Liver (tissue), 9 donors: ENCODE measurements around the gene SEZ6. TPM values are rescaled to one million over a fixed set of nuclear protein-coding genes. Genes with fewer than 3 reads are reported as not detected.

ENCODE experiments used
- DNase-seq: peaks from one replicate; pipeline ENCODE4 v3.0.0-alpha.2; 2017; ENCODE audit warnings: low spot score
- H3K27ac ChIP-seq, 2 donors: one replicate each; pipeline ENCODE4 v1.7.0; 2013; ENCODE audit warnings: inconsistent platforms in 2 of 2, low read length in 2 of 2, control low read depth in 1 of 2, low read depth in 1 of 2, mild to moderate bottlenecking in 1 of 2
- H3K27me3 ChIP-seq, 4 donors: one replicate each; pipeline versions ENCODE4 v1.6.1 to v1.7.0; 2013; ENCODE audit warnings: low read length in 3 of 4, inconsistent platforms in 1 of 4, mild to moderate bottlenecking in 1 of 4, moderate library complexity in 1 of 4; ENCODE audit not compliant: control insufficient read depth in 4 of 4, insufficient read depth in 4 of 4
- H3K36me3 ChIP-seq, 4 donors: one replicate each; pipeline versions ENCODE4 v1.6.1 to v1.7.0; 2013; ENCODE audit warnings: low read length in 3 of 4, mild to moderate bottlenecking in 3 of 4, low read depth in 1 of 4, moderate library complexity in 1 of 4; ENCODE audit not compliant: control insufficient read depth in 4 of 4, insufficient read depth in 3 of 4
- H3K4me1 ChIP-seq, 4 donors: one replicate each; pipeline versions ENCODE4 v1.6.1 to v1.7.0; 2013; ENCODE audit warnings: low read length in 3 of 4, mild to moderate bottlenecking in 3 of 4, moderate library complexity in 1 of 4; ENCODE audit not compliant: control insufficient read depth in 4 of 4, insufficient read depth in 4 of 4
- H3K4me3 ChIP-seq, 3 donors: one replicate each; pipeline versions ENCODE4 v1.6.1 to v1.7.0; 2013; ENCODE audit warnings: low read length in 3 of 3, control low read depth in 1 of 3, low read depth in 1 of 3, mild to moderate bottlenecking in 1 of 3
- H3K9ac ChIP-seq, 2 donors: one replicate each; pipeline ENCODE4 v1.7.0; 2013; ENCODE audit warnings: low read length in 2 of 2, mild to moderate bottlenecking in 2 of 2, moderate library complexity in 2 of 2, control low read depth in 1 of 2, low read depth in 1 of 2
- H3K9me3 ChIP-seq, 4 donors: one replicate each; pipeline versions ENCODE4 v1.6.1 to v1.7.0; 2013; ENCODE audit warnings: low read length in 3 of 4; ENCODE audit not compliant: control insufficient read depth in 4 of 4
- EGR1 ChIP-seq, 2 donors: IDR thresholded peaks; 2 replicates each; pipeline ENCODE4 v1.6.1; 2016 to 2018; ENCODE audit warnings: antibody characterized with exemption in 2 of 2, low read depth in 2 of 2
- FOXA1 ChIP-seq: IDR thresholded peaks from 2 replicates; pipeline ENCODE4 v1.6.1; 2016; ENCODE audit warnings: antibody characterized with exemption
- FOXA2 ChIP-seq: IDR thresholded peaks from 2 replicates; pipeline ENCODE4 v1.6.1; 2016; ENCODE audit warnings: antibody characterized with exemption
- GABPA ChIP-seq, 2 donors: IDR thresholded peaks in 1 of 2; conservative IDR thresholded peaks in 1 of 2; 2 replicates each; pipeline ENCODE4 v1.6.1; 2016; ENCODE audit warnings: antibody characterized with exemption in 2 of 2, mild to moderate bottlenecking in 1 of 2, moderate library complexity in 1 of 2
- HNF4A ChIP-seq, 2 donors: conservative IDR thresholded peaks; 2 replicates each; pipeline ENCODE4 v1.6.1; 2016; ENCODE audit warnings: antibody characterized with exemption in 2 of 2, mild to moderate bottlenecking in 2 of 2
- HNF4G ChIP-seq: IDR thresholded peaks from 2 replicates; pipeline ENCODE4 v1.6.1; 2016; ENCODE audit warnings: antibody characterized with exemption
- JUND ChIP-seq, 2 donors: IDR thresholded peaks; 2 replicates each; pipeline ENCODE4 v1.6.1; 2016; ENCODE audit warnings: antibody characterized with exemption in 2 of 2
- NR2F2 ChIP-seq: IDR thresholded peaks from 2 replicates; pipeline ENCODE4 v1.6.1; 2016; ENCODE audit warnings: antibody characterized with exemption
- RAD21 ChIP-seq, 2 donors: IDR thresholded peaks; 2 replicates each; pipeline ENCODE4 v1.6.1; 2016; ENCODE audit warnings: antibody characterized with exemption in 2 of 2, mild to moderate bottlenecking in 2 of 2
- RXRA ChIP-seq, 2 donors: IDR thresholded peaks; 2 replicates each; pipeline ENCODE4 v1.6.1; 2017 to 2018; ENCODE audit warnings: antibody characterized with exemption in 2 of 2, mild to moderate bottlenecking in 1 of 2
- SP1 ChIP-seq: IDR thresholded peaks from 2 replicates; pipeline ENCODE4 v1.6.1; 2018; ENCODE audit warnings: antibody characterized with exemption, mild to moderate bottlenecking
- TAF1 ChIP-seq: conservative IDR thresholded peaks from 2 replicates; pipeline ENCODE4 v1.6.1; 2016; ENCODE audit warnings: antibody characterized with exemption, mild to moderate bottlenecking
- YY1 ChIP-seq: IDR thresholded peaks from 2 replicates; pipeline ENCODE4 v1.6.1; 2016; ENCODE audit warnings: antibody characterized with exemption, mild to moderate bottlenecking
- WGBS: extraction: QIAGEN DNeasy Blood & Tissue Kit; methylation state at CpG from one replicate; pipeline ENCODE4 v1.1.7; 2013; 5-methylcytosine and 5-hydroxymethylcytosine counted together
- polyA plus RNA-seq, 2 donors: library from polyadenylated mRNA; stranded (reverse) in 1 of 2; unstranded in 1 of 2; fragments of 200-250 nt in 1 of 2; fragments of >200 nt in 1 of 2; fragmentation: Nextera tagmentation in 1 of 2; extraction: Ambion mirVana in 1 of 2; gene quantifications; one replicate each; pipeline versions ENCODE4 v1.2.1 to v1.2.3, GENCODE V29; 2013 to 2015
- total RNA-seq, 2 donors: library from RNA; depleted of rRNA; stranded (reverse); fragments of >200 nt; gene quantifications; one replicate each; pipeline ENCODE4 v1.2.3, GENCODE V29; 2014
- TF ChIP-seq, protein P1 (sequence below): IDR thresholded peaks from 2 replicates; pipeline ENCODE4 v1.6.1; 2016; ENCODE audit warnings: antibody characterized with exemption
- TF ChIP-seq, protein P2 (sequence below): IDR thresholded peaks from 2 replicates; pipeline ENCODE4 v1.6.1; 2016; ENCODE audit warnings: antibody characterized with exemption
- TF ChIP-seq, protein P3 (sequence below): IDR thresholded peaks from 2 replicates; pipeline ENCODE4 v1.6.1; 2016; ENCODE audit warnings: antibody characterized with exemption, mild to moderate bottlenecking
- TF ChIP-seq, protein P4 (sequence below): IDR thresholded peaks from 2 replicates; pipeline ENCODE4 v1.6.1; 2016; ENCODE audit warnings: antibody characterized with exemption
- TF ChIP-seq, protein P5 (sequence below): fragments of 150-350 bp; IDR thresholded peaks from 2 replicates; pipeline ENCODE4 v1.5.1; 2017; ENCODE audit warnings: improper control_type of control experiment, low read depth, low read length; ENCODE audit not compliant: missing input control
- donor health status: healthy.
- donor health status: healthy.
- donor health status: healthy.
- donor health status: healthy.
- donor health status: healthy.

Gene SEZ6
- total and polyA plus RNA-seq, 4 donors = 0.39 TPM; not detected in 3

DNA sequence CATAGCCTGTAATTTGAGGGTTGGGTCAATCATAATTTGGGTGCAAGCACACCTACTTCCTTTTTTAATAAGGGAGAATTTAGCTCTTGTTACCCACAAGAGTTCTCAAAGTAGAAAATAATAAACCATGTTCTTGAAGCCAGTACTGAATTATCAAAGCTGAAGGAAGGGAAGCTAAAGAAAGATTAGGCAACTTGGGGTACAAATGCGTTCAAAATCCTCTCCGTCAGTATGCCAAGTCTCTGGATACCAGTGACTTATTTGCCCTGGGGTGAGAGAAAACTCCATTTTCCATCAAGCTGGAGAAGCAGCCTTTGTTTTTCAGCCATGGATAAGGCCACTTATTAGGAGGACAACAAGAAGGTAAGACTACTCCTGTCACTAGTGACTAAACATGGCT, 79.5 kb downstream of the SEZ6 start:
- Histone ChIP-seq H3K9ac (no peak overlapping the region), H3K4me3 (no peak overlapping the region), H3K4me1 (peaks cover 0 to 6% (median 0%) of the 10 kb centered on the region in 4 donors), H3K36me3 (peaks cover 4 to 35% (median 18%) of the 10 kb centered on the region in 4 donors), H3K9me3 (no peaks in the 10 kb centered on the region), H3K27ac (peak overlapping the region; percentile 63 to 72), H3K27me3 (no peaks in the 10 kb centered on the region)
- DNase-seq = no peak
- TF ChIP-seq YY1 (no peak), SP1 (no peak), TAF1 (no peak), NR2F2 (no peak), RXRA (IDR thresholded peaks at IDR 0.05) (no peak), EGR1 (IDR thresholded peaks at IDR 0.05; ENCODE audit: low read depth in 2 of 2) (no peak), FOXA1 (no peak), HNF4G (no peak), JUND (IDR thresholded peaks at IDR 0.05) (no peak)
- TF ChIP-seq, protein P1, sequence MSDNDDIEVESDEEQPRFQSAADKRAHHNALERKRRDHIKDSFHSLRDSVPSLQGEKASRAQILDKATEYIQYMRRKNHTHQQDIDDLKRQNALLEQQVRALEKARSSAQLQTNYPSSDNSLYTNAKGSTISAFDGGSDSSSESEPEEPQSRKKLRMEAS = no peak
- TF ChIP-seq, protein P2, sequence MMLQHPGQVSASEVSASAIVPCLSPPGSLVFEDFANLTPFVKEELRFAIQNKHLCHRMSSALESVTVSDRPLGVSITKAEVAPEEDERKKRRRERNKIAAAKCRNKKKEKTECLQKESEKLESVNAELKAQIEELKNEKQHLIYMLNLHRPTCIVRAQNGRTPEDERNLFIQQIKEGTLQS = no peak
- TF ChIP-seq, protein P3, sequence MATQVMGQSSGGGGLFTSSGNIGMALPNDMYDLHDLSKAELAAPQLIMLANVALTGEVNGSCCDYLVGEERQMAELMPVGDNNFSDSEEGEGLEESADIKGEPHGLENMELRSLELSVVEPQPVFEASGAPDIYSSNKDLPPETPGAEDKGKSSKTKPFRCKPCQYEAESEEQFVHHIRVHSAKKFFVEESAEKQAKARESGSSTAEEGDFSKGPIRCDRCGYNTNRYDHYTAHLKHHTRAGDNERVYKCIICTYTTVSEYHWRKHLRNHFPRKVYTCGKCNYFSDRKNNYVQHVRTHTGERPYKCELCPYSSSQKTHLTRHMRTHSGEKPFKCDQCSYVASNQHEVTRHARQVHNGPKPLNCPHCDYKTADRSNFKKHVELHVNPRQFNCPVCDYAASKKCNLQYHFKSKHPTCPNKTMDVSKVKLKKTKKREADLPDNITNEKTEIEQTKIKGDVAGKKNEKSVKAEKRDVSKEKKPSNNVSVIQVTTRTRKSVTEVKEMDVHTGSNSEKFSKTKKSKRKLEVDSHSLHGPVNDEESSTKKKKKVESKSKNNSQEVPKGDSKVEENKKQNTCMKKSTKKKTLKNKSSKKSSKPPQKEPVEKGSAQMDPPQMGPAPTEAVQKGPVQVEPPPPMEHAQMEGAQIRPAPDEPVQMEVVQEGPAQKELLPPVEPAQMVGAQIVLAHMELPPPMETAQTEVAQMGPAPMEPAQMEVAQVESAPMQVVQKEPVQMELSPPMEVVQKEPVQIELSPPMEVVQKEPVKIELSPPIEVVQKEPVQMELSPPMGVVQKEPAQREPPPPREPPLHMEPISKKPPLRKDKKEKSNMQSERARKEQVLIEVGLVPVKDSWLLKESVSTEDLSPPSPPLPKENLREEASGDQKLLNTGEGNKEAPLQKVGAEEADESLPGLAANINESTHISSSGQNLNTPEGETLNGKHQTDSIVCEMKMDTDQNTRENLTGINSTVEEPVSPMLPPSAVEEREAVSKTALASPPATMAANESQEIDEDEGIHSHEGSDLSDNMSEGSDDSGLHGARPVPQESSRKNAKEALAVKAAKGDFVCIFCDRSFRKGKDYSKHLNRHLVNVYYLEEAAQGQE = no peak
- TF ChIP-seq, protein P4, sequence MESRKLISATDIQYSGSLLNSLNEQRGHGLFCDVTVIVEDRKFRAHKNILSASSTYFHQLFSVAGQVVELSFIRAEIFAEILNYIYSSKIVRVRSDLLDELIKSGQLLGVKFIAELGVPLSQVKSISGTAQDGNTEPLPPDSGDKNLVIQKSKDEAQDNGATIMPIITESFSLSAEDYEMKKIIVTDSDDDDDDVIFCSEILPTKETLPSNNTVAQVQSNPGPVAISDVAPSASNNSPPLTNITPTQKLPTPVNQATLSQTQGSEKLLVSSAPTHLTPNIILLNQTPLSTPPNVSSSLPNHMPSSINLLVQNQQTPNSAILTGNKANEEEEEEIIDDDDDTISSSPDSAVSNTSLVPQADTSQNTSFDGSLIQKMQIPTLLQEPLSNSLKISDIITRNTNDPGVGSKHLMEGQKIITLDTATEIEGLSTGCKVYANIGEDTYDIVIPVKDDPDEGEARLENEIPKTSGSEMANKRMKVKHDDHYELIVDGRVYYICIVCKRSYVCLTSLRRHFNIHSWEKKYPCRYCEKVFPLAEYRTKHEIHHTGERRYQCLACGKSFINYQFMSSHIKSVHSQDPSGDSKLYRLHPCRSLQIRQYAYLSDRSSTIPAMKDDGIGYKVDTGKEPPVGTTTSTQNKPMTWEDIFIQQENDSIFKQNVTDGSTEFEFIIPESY = no peak
- 88% methylated on average over 2 of the region's 2 CpGs for WGBS

DNA sequence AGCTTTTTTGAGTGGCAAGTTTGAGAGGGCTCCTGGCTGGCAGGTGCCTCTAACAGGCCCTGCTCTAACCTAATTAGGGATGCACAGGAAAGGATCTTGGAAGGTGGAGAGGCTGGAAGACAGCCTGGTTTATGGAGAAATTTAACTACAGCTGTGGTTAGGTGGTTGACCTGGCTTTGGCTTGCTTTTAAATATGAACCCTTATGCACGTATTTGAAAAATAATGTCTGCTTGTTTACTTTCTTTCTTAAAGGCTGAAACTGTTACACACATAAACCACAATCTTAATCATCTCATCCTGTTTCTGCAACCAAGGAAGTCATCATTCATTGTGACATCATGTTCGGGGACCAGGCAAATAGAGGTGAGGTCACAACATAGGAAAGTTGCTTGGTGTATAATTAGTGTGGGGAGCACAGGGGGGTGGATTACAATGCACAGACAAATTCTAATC, 79.9 kb downstream of the SEZ6 start:
- H3K36me3 ChIP-seq = peaks cover 7 to 36% (median 22%) of the 10 kb centered on the region in 4 donors
- H3K4me1 ChIP-seq = peaks cover 0 to 6% (median 0%) of the 10 kb centered on the region in 4 donors
- 58% methylated on average over 2 of the region's 2 CpGs for WGBS
- H3K4me3 ChIP-seq = no peak overlapping the region
- DNase-seq = no peak
- no peaks in the 10 kb centered on the region for H3K9me3 ChIP-seq
- H3K9ac ChIP-seq = peak overlapping the region in 1 of 2 donors; percentile 12
- no peaks in the 10 kb centered on the region for H3K27me3 ChIP-seq
- H3K27ac ChIP-seq = peak overlapping the region; percentile 63 to 72
- TF ChIP-seq, protein P5, sequence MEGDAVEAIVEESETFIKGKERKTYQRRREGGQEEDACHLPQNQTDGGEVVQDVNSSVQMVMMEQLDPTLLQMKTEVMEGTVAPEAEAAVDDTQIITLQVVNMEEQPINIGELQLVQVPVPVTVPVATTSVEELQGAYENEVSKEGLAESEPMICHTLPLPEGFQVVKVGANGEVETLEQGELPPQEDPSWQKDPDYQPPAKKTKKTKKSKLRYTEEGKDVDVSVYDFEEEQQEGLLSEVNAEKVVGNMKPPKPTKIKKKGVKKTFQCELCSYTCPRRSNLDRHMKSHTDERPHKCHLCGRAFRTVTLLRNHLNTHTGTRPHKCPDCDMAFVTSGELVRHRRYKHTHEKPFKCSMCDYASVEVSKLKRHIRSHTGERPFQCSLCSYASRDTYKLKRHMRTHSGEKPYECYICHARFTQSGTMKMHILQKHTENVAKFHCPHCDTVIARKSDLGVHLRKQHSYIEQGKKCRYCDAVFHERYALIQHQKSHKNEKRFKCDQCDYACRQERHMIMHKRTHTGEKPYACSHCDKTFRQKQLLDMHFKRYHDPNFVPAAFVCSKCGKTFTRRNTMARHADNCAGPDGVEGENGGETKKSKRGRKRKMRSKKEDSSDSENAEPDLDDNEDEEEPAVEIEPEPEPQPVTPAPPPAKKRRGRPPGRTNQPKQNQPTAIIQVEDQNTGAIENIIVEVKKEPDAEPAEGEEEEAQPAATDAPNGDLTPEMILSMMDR = no peak
- peak; percentile 9 for TF ChIP-seq SP1
- no peak for TF ChIP-seq FOXA2
- no peak for TF ChIP-seq HNF4A (conservative IDR thresholded peaks at IDR 0.05)
- TF ChIP-seq, protein P1 = no peak
- TF ChIP-seq JUND (IDR thresholded peaks at IDR 0.05) = no peak
- peak in 1 of 2 donors; percentile 33 for TF ChIP-seq GABPA (IDR thresholded peaks at IDR 0.05 in 1 of 2, conservative IDR thresholded peaks at IDR 0.05 in 1 of 2)
- no peak for TF ChIP-seq FOXA1
- TF ChIP-seq, protein P4 = no peak
- TF ChIP-seq HNF4G = no peak
- TF ChIP-seq RAD21 (IDR thresholded peaks at IDR 0.05) = no peak
- peak; percentile 25 for TF ChIP-seq YY1
- no peak for TF ChIP-seq TAF1
- no peak for TF ChIP-seq RXRA (IDR thresholded peaks at IDR 0.05)
- TF ChIP-seq, protein P2 = no peak
- TF ChIP-seq EGR1 (IDR thresholded peaks at IDR 0.05; ENCODE audit: low read depth in 2 of 2) = no peak
